ENCODE measurements around the gene STXBP4.
A peak's percentile ranks its signal among the peaks of the same experiment; 100 is the strongest.

STXBP4 gene, protein sequence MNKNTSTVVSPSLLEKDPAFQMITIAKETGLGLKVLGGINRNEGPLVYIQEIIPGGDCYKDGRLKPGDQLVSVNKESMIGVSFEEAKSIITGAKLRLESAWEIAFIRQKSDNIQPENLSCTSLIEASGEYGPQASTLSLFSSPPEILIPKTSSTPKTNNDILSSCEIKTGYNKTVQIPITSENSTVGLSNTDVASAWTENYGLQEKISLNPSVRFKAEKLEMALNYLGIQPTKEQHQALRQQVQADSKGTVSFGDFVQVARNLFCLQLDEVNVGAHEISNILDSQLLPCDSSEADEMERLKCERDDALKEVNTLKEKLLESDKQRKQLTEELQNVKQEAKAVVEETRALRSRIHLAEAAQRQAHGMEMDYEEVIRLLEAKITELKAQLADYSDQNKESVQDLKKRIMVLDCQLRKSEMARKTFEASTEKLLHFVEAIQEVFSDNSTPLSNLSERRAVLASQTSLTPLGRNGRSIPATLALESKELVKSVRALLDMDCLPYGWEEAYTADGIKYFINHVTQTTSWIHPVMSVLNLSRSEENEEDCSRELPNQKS

GRCh38 chr17:54968262-54968987, at the start of gene STXBP4, which contains the start of gene COX11:
Gene STXBP4, plus strand, starts transcription at chr17:54968765. Its CDS starts 17,455 bp downstream, at chr17:54986220.
Gene COX11, minus strand, starts transcription at chr17:54968654. Its CDS starts 8 bp downstream, at chr17:54968646.
- Histone ChIP-seq H3K27me3 (no peaks in the 10 kb centered on the region), H3K9ac (peak within 1 kb of the TSS; percentile 95), H3K4me3 (peak within 1 kb of the TSS; percentile 87), H3K9me3 (no peaks in the 10 kb centered on the region), H3K4me2 (peak within 1 kb of the TSS; percentile 91), H3K4me1 (peaks cover 28% of the 10 kb centered on the region), H3K36me3 (peaks cover 22% of the 10 kb centered on the region; the same call in 1 of the 2 replicates), H3K27ac (peak within 1 kb of the TSS; percentile 91), H4K20me1 (peaks cover 19% of the 10 kb centered on the region; the same call in 1 of the 2 replicates)
- no peak for TF ChIP-seq Cebpa-rat (IDR thresholded peaks at IDR 0.05)

GRCh38 chr17:54919425-54919824, 49.1 kb upstream of the STXBP4 start:
- Histone ChIP-seq H3K4me3 (no peak overlapping the region), H3K27me3 (no peaks in the 10 kb centered on the region), H3K9ac (no peak overlapping the region), H3K27ac (no peak overlapping the region), H3K36me3 (no peaks in the 10 kb centered on the region), H3K9me3 (peaks cover 19% of the 10 kb centered on the region), H3K4me2 (no peak overlapping the region), H3K4me1 (no peaks in the 10 kb centered on the region), H4K20me1 (no peaks in the 10 kb centered on the region)
- TF ChIP-seq Cebpa-rat (IDR thresholded peaks at IDR 0.05) = no peak

GRCh38 chr17:54920819-54921218, 47.7 kb upstream of the STXBP4 start:
- H3K4me1 ChIP-seq = no peaks in the 10 kb centered on the region
- H3K36me3 ChIP-seq = no peaks in the 10 kb centered on the region
- TF ChIP-seq Cebpa-rat (IDR thresholded peaks at IDR 0.05) = no peak

DNA sequence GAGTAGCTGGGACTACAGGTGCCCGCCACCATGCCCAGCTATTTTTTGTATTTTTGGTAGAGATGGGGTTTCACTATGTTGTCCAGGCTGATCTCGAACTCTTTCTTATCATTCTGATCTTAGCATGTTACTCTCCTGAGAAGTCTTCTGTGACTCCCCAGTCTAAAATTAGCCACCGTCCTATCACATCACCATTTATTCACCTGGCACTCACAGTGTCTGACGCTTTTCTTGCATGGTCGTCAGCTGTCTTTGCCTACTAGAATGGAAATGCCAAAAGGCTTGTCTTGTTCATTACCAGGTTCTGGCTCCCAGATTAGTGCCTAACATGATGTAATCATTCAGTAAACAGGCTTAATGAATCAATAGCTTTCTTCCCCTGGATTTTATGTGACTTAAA, 44.2 kb upstream of the STXBP4 start:
- Histone ChIP-seq H3K36me3 (no peaks in the 10 kb centered on the region), H3K4me2 (no peak overlapping the region), H3K27me3 (no peaks in the 10 kb centered on the region), H4K20me1 (no peaks in the 10 kb centered on the region), H3K4me3 (no peak overlapping the region), H3K27ac (no peak overlapping the region), H3K9me3 (no peaks in the 10 kb centered on the region), H3K9ac (no peak overlapping the region), H3K4me1 (no peaks in the 10 kb centered on the region)
- no peak for TF ChIP-seq Cebpa-rat (IDR thresholded peaks at IDR 0.05)

More at GRCh38 chr17:54920819-54921218, 47.7 kb upstream of the STXBP4 start:
- no peak overlapping the region for H3K27ac ChIP-seq
- no peaks in the 10 kb centered on the region for H3K27me3 ChIP-seq
- H3K4me2 ChIP-seq = no peak overlapping the region
- H4K20me1 ChIP-seq = no peaks in the 10 kb centered on the region
- H3K9ac ChIP-seq = no peak overlapping the region
- no peak overlapping the region for H3K4me3 ChIP-seq
- peaks cover 19% of the 10 kb centered on the region for H3K9me3 ChIP-seq

DNA sequence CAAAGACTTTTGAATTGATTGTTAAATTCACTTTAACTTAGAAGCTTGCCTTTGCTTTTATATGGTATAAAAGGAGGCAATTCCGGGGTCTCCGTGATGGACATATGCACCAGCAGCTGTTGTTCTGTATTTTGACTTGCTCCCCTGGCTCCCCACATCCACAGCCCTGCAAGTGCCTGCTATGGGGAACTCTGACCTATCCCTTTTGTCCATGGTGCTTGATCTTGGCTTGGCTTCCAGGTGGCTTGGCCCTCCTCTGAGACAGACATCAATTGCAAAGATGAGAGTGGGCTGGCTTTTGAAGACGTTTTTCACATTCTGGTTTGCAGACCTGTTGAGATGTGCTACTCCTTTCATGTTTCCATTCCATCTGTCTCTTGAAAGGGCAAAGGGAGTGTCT, 41.0 kb upstream of the STXBP4 start:
- Histone ChIP-seq H3K4me1 (no peaks in the 10 kb centered on the region), H3K27ac (no peak overlapping the region), H3K27me3 (no peaks in the 10 kb centered on the region), H4K20me1 (no peaks in the 10 kb centered on the region), H3K9me3 (no peaks in the 10 kb centered on the region), H3K4me2 (no peak overlapping the region), H3K9ac (no peak overlapping the region), H3K36me3 (no peaks in the 10 kb centered on the region), H3K4me3 (no peak overlapping the region)
- no peak for TF ChIP-seq Cebpa-rat (IDR thresholded peaks at IDR 0.05)

DNA sequence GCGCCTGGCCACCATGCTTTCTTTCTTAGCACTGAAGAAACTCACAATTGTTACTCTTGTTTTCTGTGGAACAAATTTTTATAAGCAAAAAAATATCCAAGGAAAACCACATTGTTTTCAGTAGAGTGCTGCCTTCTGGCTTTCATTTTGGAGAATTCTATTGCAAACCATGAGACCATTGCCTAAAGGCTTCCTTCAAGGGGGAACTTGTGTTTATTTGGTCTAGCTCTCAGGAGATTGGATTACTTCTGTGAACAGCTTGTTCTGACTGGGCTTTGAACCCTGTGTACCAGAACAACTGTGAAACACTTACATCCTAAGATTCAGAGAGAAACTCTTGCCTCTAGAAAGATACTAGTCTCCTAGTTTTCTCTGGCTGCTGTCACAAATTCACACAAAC, 35.9 kb upstream of the STXBP4 start:
- Histone ChIP-seq H3K36me3 (no peaks in the 10 kb centered on the region), H4K20me1 (no peaks in the 10 kb centered on the region), H3K4me1 (no peaks in the 10 kb centered on the region)

DNA sequence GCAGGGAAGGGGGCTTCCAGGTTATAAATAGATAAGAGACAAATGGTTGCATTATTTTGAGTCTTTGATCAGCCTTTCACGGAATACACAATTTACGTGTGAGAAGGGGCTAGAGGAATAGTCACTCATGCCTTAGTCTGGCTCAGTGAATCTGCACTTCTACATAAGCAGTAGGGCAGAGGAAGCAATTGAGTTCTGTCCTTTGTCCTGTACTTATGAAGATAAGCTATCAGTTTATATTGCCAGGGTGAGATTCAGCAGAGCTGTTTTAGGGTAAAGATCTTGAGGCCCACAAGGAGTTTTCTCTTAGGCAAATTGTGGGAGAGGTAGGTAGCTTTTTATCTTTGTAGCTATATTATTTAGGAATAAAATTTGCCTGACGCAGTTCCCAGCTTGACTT, 34.6 kb upstream of the STXBP4 start:
- Histone ChIP-seq H3K27ac (no peak overlapping the region), H4K20me1 (no peaks in the 10 kb centered on the region), H3K36me3 (no peaks in the 10 kb centered on the region), H3K4me2 (no peak overlapping the region), H3K9ac (no peak overlapping the region), H3K27me3 (no peaks in the 10 kb centered on the region), H3K4me1 (no peaks in the 10 kb centered on the region), H3K9me3 (no peaks in the 10 kb centered on the region), H3K4me3 (no peak overlapping the region)
- TF ChIP-seq Cebpa-rat (IDR thresholded peaks at IDR 0.05) = no peak

More for the DNA sequence above, 35.9 kb upstream of the STXBP4 start:
- H3K27ac ChIP-seq = no peak overlapping the region
- H3K9ac ChIP-seq = no peak overlapping the region
- H3K9me3 ChIP-seq = no peaks in the 10 kb centered on the region
- no peaks in the 10 kb centered on the region for H3K27me3 ChIP-seq
- no peak overlapping the region for H3K4me3 ChIP-seq
- TF ChIP-seq Cebpa-rat (IDR thresholded peaks at IDR 0.05) = no peak
- H3K4me2 ChIP-seq = no peak overlapping the region

GRCh38 chr17:54935471-54935870, 33.1 kb upstream of the STXBP4 start:
- no peaks in the 10 kb centered on the region for H3K27me3 ChIP-seq
- H3K9ac ChIP-seq = no peak overlapping the region
- no peak overlapping the region for H3K4me2 ChIP-seq
- H3K36me3 ChIP-seq = no peaks in the 10 kb centered on the region
- no peaks in the 10 kb centered on the region for H4K20me1 ChIP-seq
- no peaks in the 10 kb centered on the region for H3K4me1 ChIP-seq
- H3K9me3 ChIP-seq = no peaks in the 10 kb centered on the region
- no peak overlapping the region for H3K4me3 ChIP-seq
- no peak for TF ChIP-seq Cebpa-rat (IDR thresholded peaks at IDR 0.05)
- H3K27ac ChIP-seq = no peak overlapping the region

DNA sequence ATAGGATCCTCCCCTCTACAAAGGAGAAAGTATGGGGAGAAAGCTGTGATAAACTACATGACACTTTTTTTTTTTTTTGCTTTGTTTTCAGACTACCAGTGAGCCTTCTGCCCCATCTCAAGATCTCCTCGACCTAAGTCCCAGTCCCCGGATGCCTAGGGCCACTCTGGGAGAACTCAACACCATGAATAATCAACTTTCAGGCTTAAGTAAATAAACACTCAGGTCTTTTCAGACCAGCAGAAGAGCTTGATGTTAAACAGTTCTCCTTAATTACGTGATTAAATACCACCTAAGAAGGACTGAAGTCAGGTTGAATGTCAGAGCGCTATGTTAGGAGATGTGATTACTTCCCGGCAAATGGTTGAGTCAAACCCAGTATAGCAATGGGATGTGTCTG, 31.5 kb upstream of the STXBP4 start:
- H3K27me3 ChIP-seq = no peaks in the 10 kb centered on the region
- H3K27ac ChIP-seq = no peak overlapping the region
- H3K4me1 ChIP-seq = no peaks in the 10 kb centered on the region
- TF ChIP-seq Cebpa-rat (IDR thresholded peaks at IDR 0.05) = no peak
- no peaks in the 10 kb centered on the region for H3K9me3 ChIP-seq
- no peaks in the 10 kb centered on the region for H4K20me1 ChIP-seq
- H3K4me2 ChIP-seq = no peak overlapping the region
- no peak overlapping the region for H3K4me3 ChIP-seq
- no peaks in the 10 kb centered on the region for H3K36me3 ChIP-seq
- no peak overlapping the region for H3K9ac ChIP-seq

- TF ChIP-seq Cebpa-rat (IDR thresholded peaks at IDR 0.05) = no peak
- Histone ChIP-seq H3K4me2 (no peak overlapping the region), H4K20me1 (no peaks in the 10 kb centered on the region), H3K4me3 (no peak overlapping the region), H3K36me3 (no peaks in the 10 kb centered on the region), H3K9me3 (no peaks in the 10 kb centered on the region), H3K4me1 (no peaks in the 10 kb centered on the region), H3K27me3 (no peaks in the 10 kb centered on the region), H3K9ac (no peak overlapping the region), H3K27ac (no peak overlapping the region)
Measured at GRCh38 chr17:54937426-54937825, 31.1 kb upstream of the STXBP4 start.

Data from BLaER1 (cell line).